Heart right ventricle (tissue), 16 donors: ENCODE measurements around the gene EXOSC7. TPM values are rescaled to one million over a fixed set of nuclear protein-coding genes. Genes with fewer than 3 reads are reported as not detected.

Experiments used
- ATAC-seq, 8 donors: fragments of 200-7000 bp; cut with Tn5 transposase; one replicate each; pipeline ENCODE4 v1.9.1; 2020; ENCODE audit warnings: mild to moderate bottlenecking in 8 of 8, moderate library complexity in 8 of 8, moderate number of reproducible peaks in 1 of 8
- DNase-seq, 2 donors: peaks; one replicate each; pipeline ENCODE4 v3.0.0-alpha.2; 2020
- H3K27ac ChIP-seq, 10 donors: fragments of 200-600 bp; sonication (generic) in 2 of 10; one replicate each; pipeline versions ENCODE4 v1.5.0 to v1.8.0; 2020 to 2022; ENCODE audit warnings: mild to moderate bottlenecking in 3 of 10
- H3K27me3 ChIP-seq, 7 donors: fragments of 200-600 bp; one replicate each; pipeline ENCODE4 v1.8.0; 2021 to 2022; ENCODE audit warnings: mild to moderate bottlenecking in 2 of 7
- H3K36me3 ChIP-seq, 9 donors: fragments of 200-600 bp; sonication (generic) in 1 of 9; one replicate each; pipeline versions ENCODE4 v1.5.0 to v1.8.0; 2020 to 2022; ENCODE audit warnings: mild to moderate bottlenecking in 2 of 9
- H3K4me1 ChIP-seq, 9 donors: fragments of 200-600 bp; sonication (generic) in 1 of 9; one replicate each; pipeline versions ENCODE4 v1.5.0 to v1.8.0; 2020 to 2022; ENCODE audit warnings: mild to moderate bottlenecking in 4 of 9
- H3K4me3 ChIP-seq, 10 donors: fragments of 200-600 bp; sonication (generic) in 2 of 10; one replicate each; pipeline versions ENCODE4 v1.5.0 to v1.8.0; 2020 to 2022; ENCODE audit warnings: mild to moderate bottlenecking in 7 of 10, moderate library complexity in 2 of 10
- H3K9me3 ChIP-seq, 11 donors: fragments of 200-600 bp in 10 of 11; sonication (generic) in 2 of 11; one replicate each; pipeline versions ENCODE4 v1.5.0 to v1.8.0; 2013 to 2022; ENCODE audit warnings: mild to moderate bottlenecking in 2 of 11, control low read depth in 1 of 11, moderate library complexity in 1 of 11
- WGBS, 2 donors: extraction: QIAGEN DNeasy Blood & Tissue Kit; methylation state at CpG; one replicate each; pipeline ENCODE4 v1.1.7; 2013; ENCODE audit warnings: inconsistent platforms in 1 of 2; 5-methylcytosine and 5-hydroxymethylcytosine counted together
- intact Hi-C, 10 donors: fragments of 100-400 bp; cut with DNase I; formaldehyde crosslinking; loops; one replicate each; pipeline versions ENCODE4 v1.11.1 to v1.14.2; 2022
- polyA plus RNA-seq, 2 donors: library from polyadenylated mRNA; stranded (reverse); fragments of 200-250 nt; gene quantifications; one replicate each; pipeline ENCODE4 v1.2.3, GENCODE V29; 2013
- total RNA-seq, 10 donors: library from RNA; stranded (reverse); fragmentation: NEBNext Ultra II Directional in 3 of 10; extraction: Animal tissue kit (Norgen Biotek cat#: 25700) in 3 of 10; gene quantifications; one replicate each; pipeline versions ENCODE4 v1.2.1 to v1.2.4, GENCODE V29; 2021 to 2023
- TF ChIP-seq, protein P1 (sequence below), 9 donors: fragments of 200-600 bp; sonication (generic) in 2 of 9; IDR thresholded peaks; one replicate each; pipeline versions ENCODE4 v1.5.0 to v1.8.0; 2021 to 2022; ENCODE audit warnings: antibody characterized with exemption in 9 of 9, mild to moderate bottlenecking in 5 of 9, moderate library complexity in 1 of 9
- donor health status: Arrhythmogenic right ventricular cardiomyopathy.
- donor health status: ischemic (EF 13 %, LVEDD 7.1; RV severe dilation, severe dysfunction).
- donor health status: healthy with polysubstance abuse.
- donor health status: DM: no; HTN: yes; CAD: no.
- donor health status: DM: no; HTN: no; CAD: no.
- donor health status: ischemic (EF 25% LVEDD 6.9; RV normal size, moderate dysfunction).
- donor health status: ischemic (EF 25% LVEDD 5.7; RV mildly dilated, moderate dysfunction).
- donor health status: healthy.
- donor health status: DM: yes; HTN: yes; CAD: no.
- donor health status: Ischemic cardiomyopathy.
- donor health status: ischemic (EF 35%, LVEDD 5.7; RV mildly dilated, moderate dysfunction).
- donor health status: nonischemic (EF 11% LVEDD 7.7; RV severe dilation, severe dysfunction).
- donor health status: DM: yes; HTN: yes; CAD: no.
- donor health status: PGD.
- donor health status: ischemic (EF 29% LVEDD 5.4; RV normal size, mild dysfunction).
- donor health status: nonischemic (EF 23%, LVEDD 6.1; RV moderate dilation, normal function).

Gene EXOSC7
- total and polyA plus RNA-seq, 12 donors: 24.2 to 39.9 (median 32.1) TPM

DNA sequence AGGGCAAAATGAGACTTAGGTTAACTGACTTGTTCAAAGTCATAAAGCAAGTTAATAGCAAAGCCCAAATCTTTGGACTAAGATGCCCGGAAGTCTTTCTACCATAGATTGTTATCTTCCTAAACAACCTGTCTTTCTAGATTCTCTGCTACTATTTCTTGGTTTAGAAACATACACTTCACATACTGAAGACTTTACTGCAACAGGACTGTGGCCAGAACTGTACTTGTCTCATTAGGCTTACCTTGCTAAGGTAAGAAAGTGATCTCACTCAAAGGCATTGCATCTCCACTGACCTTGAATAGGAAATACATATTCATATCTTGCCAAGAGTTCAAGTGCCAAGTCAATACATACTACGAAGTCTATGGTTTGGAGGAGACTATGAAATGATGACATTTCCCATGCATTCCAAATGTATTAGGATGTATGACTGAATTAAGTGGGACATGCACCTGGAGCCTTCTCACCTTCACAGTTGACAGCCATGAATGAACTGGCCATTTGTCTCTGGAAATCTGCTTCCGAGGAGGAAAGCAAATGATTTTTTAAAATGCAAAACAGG lies 5.0 kb upstream of the EXOSC7 start:
- 80 to 82% methylated on average over 3 of the region's 3 CpGs for WGBS, 2 donors
- ATAC-seq (no peak), DNase-seq (no peak)
- no peak overlapping the region for H3K27ac ChIP-seq
- H3K9me3 ChIP-seq: no peaks in the 10 kb centered on the region
- no peaks in the 10 kb centered on the region for H3K36me3 ChIP-seq
- no peak overlapping the region for H3K4me3 ChIP-seq
- no peaks in the 10 kb centered on the region for H3K27me3 ChIP-seq
- TF ChIP-seq, protein P1, sequence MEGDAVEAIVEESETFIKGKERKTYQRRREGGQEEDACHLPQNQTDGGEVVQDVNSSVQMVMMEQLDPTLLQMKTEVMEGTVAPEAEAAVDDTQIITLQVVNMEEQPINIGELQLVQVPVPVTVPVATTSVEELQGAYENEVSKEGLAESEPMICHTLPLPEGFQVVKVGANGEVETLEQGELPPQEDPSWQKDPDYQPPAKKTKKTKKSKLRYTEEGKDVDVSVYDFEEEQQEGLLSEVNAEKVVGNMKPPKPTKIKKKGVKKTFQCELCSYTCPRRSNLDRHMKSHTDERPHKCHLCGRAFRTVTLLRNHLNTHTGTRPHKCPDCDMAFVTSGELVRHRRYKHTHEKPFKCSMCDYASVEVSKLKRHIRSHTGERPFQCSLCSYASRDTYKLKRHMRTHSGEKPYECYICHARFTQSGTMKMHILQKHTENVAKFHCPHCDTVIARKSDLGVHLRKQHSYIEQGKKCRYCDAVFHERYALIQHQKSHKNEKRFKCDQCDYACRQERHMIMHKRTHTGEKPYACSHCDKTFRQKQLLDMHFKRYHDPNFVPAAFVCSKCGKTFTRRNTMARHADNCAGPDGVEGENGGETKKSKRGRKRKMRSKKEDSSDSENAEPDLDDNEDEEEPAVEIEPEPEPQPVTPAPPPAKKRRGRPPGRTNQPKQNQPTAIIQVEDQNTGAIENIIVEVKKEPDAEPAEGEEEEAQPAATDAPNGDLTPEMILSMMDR (IDR thresholded peaks at IDR 0.05): no peak
- intact Hi-C loops: loop anchor here in 1 of 10 donors (10.0 kb wide), 1 partner anchor 64 kb away; no protein-coding TSS in a partner anchor
- peaks cover 11 to 71% (median 41%) of the 10 kb centered on the region in 9 donors for H3K4me1 ChIP-seq

DNA sequence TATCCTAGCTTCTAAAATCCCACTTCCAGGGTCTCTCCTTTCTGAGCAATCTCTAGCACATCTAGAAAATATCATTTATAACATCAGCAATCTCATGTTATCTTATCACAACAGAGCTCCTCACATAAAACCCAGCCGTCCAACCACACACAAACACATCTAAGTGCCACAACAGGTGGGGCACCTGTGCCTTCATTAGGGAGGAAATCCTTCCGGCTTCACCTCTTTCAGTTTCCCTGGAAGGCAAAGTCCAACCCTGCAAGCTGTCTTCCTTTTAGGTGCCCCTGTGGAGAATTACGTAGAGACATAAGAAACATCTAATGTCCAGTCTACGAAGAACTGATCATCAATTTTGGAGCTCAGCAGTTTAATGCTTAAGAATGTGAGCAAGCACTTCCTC lies 1.6 kb upstream of the EXOSC7 start:
- Histone ChIP-seq H3K4me3 (peak overlapping the region in 7 of 10 donors; percentile 64 to 99 (median 96)), H3K4me1 (peaks cover 5 to 63% (median 37%) of the 10 kb centered on the region in 9 donors), H3K36me3 (no peaks in the 10 kb centered on the region), H3K27ac (peak overlapping the region in 2 of 10 donors; percentile 93 to 94), H3K9me3 (no peaks in the 10 kb centered on the region), H3K27me3 (no peaks in the 10 kb centered on the region)
- 78 to 79% methylated on average over 4 of the region's 4 CpGs for WGBS, 2 donors
- no peak for DNase-seq
- intact Hi-C loops: loop anchor here in 1 of 10 donors (10.0 kb wide), 1 partner anchor 60 kb away; no protein-coding TSS in a partner anchor
- ATAC-seq: no peak
- TF ChIP-seq, protein P1 (IDR thresholded peaks at IDR 0.05): no peak

DNA sequence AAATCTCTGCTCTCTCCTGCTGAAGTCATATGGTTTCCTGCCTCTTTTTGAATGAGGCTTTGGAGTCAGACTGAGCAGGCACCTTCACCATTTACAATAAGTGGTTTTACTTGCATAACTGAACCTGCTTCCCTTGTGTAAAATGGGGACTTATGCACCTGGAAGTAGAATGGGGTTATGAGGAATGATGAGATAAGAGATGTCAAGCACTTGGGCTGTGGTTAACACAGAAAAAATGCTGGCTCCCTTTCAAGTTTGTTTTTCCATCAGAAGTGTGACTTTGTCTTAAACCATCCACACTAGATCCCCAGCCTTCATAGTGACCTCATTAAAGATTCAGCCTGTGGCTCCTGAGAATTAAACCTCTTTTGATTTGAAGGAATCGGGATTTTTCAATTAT lies 5.2 kb downstream of the EXOSC7 start:
- ATAC-seq: no peak
- Histone ChIP-seq H3K27me3 (no peaks in the 10 kb centered on the region), H3K27ac (no peak overlapping the region), H3K36me3 (no peaks in the 10 kb centered on the region), H3K9me3 (no peaks in the 10 kb centered on the region), H3K4me1 (peaks cover 0 to 70% (median 32%) of the 10 kb centered on the region in 9 donors), H3K4me3 (no peak overlapping the region)
- WGBS, 2 donors: 94% methylated on average over 1 of the region's 1 CpG
- no peak for DNase-seq
- intact Hi-C loops: no loop called here
- TF ChIP-seq, protein P1 (IDR thresholded peaks at IDR 0.05): no peak

DNA sequence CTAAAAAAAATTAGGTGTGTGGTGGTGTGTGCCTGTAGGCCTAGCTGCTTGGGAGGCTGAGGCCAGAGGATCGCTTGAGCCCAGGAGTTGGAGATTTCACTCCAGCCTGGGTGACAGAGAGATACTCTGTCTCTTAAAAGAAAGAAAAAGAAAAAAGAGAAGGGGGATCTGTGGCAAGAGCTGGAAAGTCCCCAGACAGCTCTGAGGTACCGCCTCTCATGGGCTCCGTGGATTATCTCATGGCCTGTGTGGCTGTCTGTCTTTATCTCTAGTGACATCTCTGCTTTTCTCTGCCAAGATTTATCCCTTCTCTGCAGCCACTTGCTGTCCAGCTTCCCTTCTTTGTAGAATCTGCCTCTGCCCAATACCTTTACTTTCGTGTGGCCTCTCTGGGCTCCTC lies 5.7 kb downstream of the EXOSC7 start:
- no peak overlapping the region for H3K27ac ChIP-seq
- DNase-seq (no peak), ATAC-seq (no peak)
- H3K9me3 ChIP-seq: no peaks in the 10 kb centered on the region
- intact Hi-C loops: no loop called here
- no peak overlapping the region for H3K4me3 ChIP-seq
- 84 to 88% methylated on average over 4 of the region's 4 CpGs for WGBS, 2 donors
- no peaks in the 10 kb centered on the region for H3K36me3 ChIP-seq
- H3K4me1 ChIP-seq: peaks cover 0 to 68% (median 32%) of the 10 kb centered on the region in 9 donors
- no peaks in the 10 kb centered on the region for H3K27me3 ChIP-seq
- TF ChIP-seq, protein P1 (IDR thresholded peaks at IDR 0.05): no peak
